Fibroblast of skin of left quadriceps (primary cell): Measurements from ENCODE around the gene PCCA.
"Not testable (repeated sequence)": the region's sequence is repeated elsewhere in the genome, so short reads cannot be mapped to it uniquely, and the experiment has no call there.

ENCODE experiments used
- DNase-seq, 2 experiments: peaks; one replicate each; pipeline ENCODE4 v3.0.0-alpha.2; 2013; ENCODE audit warnings: low read depth in 2 of 2

Gene PCCA

GRCh38 chr13:100541897-100542825 is 453.3 kb downstream of the PCCA start:
- DNase-seq = no peak

GRCh38 chr13:100542826-100543156 is 453.9 kb downstream of the PCCA start:
- DNase-seq = peak; percentile 26 to 33

GRCh38 chr13:100543872-100544602 is 455.1 kb downstream of the PCCA start:
- DNase-seq = no peak

GRCh38 chr13:100544866-100545683 is 456.2 kb downstream of the PCCA start:
- DNase-seq = no peak

GRCh38 chr13:100545684-100546061 is 456.8 kb downstream of the PCCA start:
- DNase-seq = no peak

GRCh38 chr13:100546713-100547405 is 458.0 kb downstream of the PCCA start:
- no peak for DNase-seq

- no peak for DNase-seq
Observed at GRCh38 chr13:100547791-100548201, 458.9 kb downstream of the PCCA start.

GRCh38 chr13:100549316-100549715 is 460.4 kb downstream of the PCCA start:
- DNase-seq = no peak

GRCh38 chr13:100552755-100553154 is 463.9 kb downstream of the PCCA start:
- no peak for DNase-seq

GRCh38 chr13:100559886-100560285 is 471.0 kb downstream of the PCCA start:
- no peak for DNase-seq

- DNase-seq = no peak
Observed at GRCh38 chr13:100560498-100561157, 471.7 kb downstream of the PCCA start.

- no peak for DNase-seq
Observed at GRCh38 chr13:100561158-100561499, 472.2 kb downstream of the PCCA start.

- no peak for DNase-seq
Observed at GRCh38 chr13:100561599-100562204, 472.8 kb downstream of the PCCA start.

- no peak for DNase-seq
Observed at GRCh38 chr13:100563779-100564178, 474.9 kb downstream of the PCCA start.

GRCh38 chr13:100564444-100565223 is 475.7 kb downstream of the PCCA start:
- DNase-seq = no peak

GRCh38 chr13:100565286-100565685 is 476.4 kb downstream of the PCCA start:
- no peak for DNase-seq

- no peak for DNase-seq
Observed at GRCh38 chr13:100566543-100566942, 477.6 kb downstream of the PCCA start.

GRCh38 chr13:100573121-100573520 is 484.2 kb downstream of the PCCA start:
- DNase-seq = peak; percentile 48

- DNase-seq = not testable (repeated sequence)
Observed at GRCh38 chr13:100577239-100577638, 488.3 kb downstream of the PCCA start.
